ENCODE results near the gene ZNF808. TPM values are rescaled to one million over a fixed set of nuclear protein-coding genes. Genes with fewer than 3 reads are reported as not detected.
"Not testable (repeated sequence)": the region's sequence is repeated elsewhere in the genome, so short reads cannot be mapped to it uniquely, and the experiment has no call there.

The ZNF808 gene
- total RNA-seq, 1 donor = 23.6 TPM

GRCh38 chr19:52592301-52592700 lies 64.8 kb downstream of the ZNF808 start:
- DNase-seq (ENCODE audit: low read depth) = no peak
- TF ChIP-seq CTCF (IDR thresholded peaks at IDR 0.05; ENCODE audit: insufficient read depth, low read length) = peak; percentile 12

GRCh38 chr19:52593441-52593840 lies 66.0 kb downstream of the ZNF808 start:
- not testable (repeated sequence) for DNase-seq (ENCODE audit: low read depth); H3K4me3 ChIP-seq (ENCODE audit: low read depth, low read length)

More at GRCh38 chr19:52592301-52592700, 64.8 kb downstream of the ZNF808 start:
- no peak overlapping the region for H3K4me3 ChIP-seq (ENCODE audit: low read depth, low read length)

- DNase-seq (ENCODE audit: low read depth) = no peak
- no peak for TF ChIP-seq CTCF (IDR thresholded peaks at IDR 0.05; ENCODE audit: insufficient read depth, low read length)
- H3K4me3 ChIP-seq (ENCODE audit: low read depth, low read length) = no peak overlapping the region
Observed at GRCh38 chr19:52599241-52599640, 71.8 kb downstream of the ZNF808 start.

- peak overlapping the region; percentile 72 for H3K4me3 ChIP-seq (ENCODE audit: low read depth, low read length)
- DNase-seq (ENCODE audit: low read depth) = no peak
- TF ChIP-seq CTCF (IDR thresholded peaks at IDR 0.05; ENCODE audit: insufficient read depth, low read length) = no peak
Observed at GRCh38 chr19:52600639-52601024, 73.2 kb downstream of the ZNF808 start.

- DNase-seq (ENCODE audit: low read depth) = peak; percentile 90
- peak; percentile 32 for TF ChIP-seq CTCF (IDR thresholded peaks at IDR 0.05; ENCODE audit: insufficient read depth, low read length)
Observed at GRCh38 chr19:52601025-52601973, 73.8 kb downstream of the ZNF808 start.

GRCh38 chr19:52601974-52602366 lies 74.5 kb downstream of the ZNF808 start:
- H3K4me3 ChIP-seq (ENCODE audit: low read depth, low read length) = peak overlapping the region; percentile 72
- DNase-seq (ENCODE audit: low read depth) = not testable (repeated sequence)

More at GRCh38 chr19:52601025-52601973, 73.8 kb downstream of the ZNF808 start:
- H3K4me3 ChIP-seq (ENCODE audit: low read depth, low read length) = peak overlapping the region; percentile 72

- H3K4me3 ChIP-seq (ENCODE audit: low read depth, low read length) = no peak overlapping the region
- TF ChIP-seq CTCF (IDR thresholded peaks at IDR 0.05; ENCODE audit: insufficient read depth, low read length) = no peak
- DNase-seq (ENCODE audit: low read depth) = no peak
Observed at GRCh38 chr19:52602941-52603340, 75.5 kb downstream of the ZNF808 start.

Measured in fibroblast of the aortic adventitia (primary cell).